KG1 (cell line): Measurements from ENCODE around the gene THBD.
A peak's percentile ranks its signal among the peaks of the same experiment; 100 is the strongest.

ENCODE experiments used
- DNase-seq: peaks from one replicate; lab custom pipeline; 2025; lab: John Stamatoyannopoulos, UW

Gene THBD

GRCh38 chr20:23084282-23084844 lies 34.9 kb upstream of the THBD start:
- peak; percentile 8 for DNase-seq

DNA sequence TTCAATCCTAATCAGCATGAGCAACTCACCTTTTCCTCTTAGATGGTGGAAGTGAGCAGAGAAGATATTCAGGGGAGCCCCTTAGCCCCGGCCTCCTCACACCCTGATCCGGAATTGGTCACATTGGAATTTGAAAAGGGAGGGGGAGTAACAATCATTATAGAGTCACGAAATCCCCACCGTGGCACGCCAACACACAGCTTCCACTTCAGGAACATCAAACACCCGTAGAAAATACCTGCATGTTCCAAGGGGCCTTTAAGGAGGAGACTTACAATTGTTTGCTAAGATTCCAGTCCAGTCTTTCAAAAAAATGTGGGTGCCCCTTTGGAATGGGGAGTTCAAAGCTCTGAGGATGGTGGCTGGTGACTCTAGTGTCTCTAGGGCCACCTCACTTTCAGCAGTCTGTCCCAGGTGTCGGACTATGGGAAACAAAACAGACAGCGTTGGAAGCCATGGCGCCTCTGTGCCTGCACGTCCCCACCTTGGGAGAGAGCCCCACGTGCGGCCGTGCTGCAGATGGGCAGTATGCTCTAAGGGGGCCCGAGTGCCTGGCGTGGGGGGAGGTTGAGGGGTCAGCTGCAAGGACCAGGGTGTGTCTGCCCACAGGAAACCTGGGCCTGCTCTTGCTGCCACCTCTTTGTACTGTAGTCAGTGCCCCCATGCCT lies 34.2 kb upstream of the THBD start:
- no peak for DNase-seq

DNA sequence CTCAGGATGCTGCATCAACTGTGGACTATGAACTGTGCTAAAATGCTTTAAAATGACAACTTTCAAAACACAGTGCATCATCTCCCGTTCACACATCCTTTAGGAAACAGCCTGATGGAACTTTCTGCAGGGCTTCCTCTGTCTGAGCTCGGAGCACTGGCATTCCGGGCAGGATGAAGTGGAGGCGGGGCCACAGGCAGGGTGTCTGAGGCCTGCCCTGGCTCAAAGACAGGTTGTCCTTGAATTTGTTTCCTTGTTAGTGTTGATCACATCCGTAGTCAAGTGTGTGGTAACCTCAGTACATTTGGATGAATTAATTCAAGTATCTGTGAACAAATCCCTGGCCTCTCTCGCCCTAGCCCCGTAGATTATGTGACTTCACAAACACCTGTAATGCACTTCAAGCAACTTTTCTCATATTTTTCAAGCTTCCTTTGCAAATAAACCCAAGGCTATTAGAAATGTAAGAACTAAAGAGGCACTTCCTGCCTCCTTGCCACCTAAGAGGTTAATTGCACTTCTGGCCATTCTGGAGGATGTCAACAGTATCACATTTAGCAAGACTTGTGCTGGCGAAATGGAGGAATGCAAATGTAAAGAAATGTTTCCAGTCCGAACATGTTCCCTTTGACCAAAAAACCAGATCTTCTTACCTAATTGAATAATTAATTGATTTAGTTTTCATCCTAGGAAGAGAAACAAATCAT lies 33.5 kb upstream of the THBD start:
- DNase-seq, result no peak

GRCh38 chr20:23081263-23081819 lies 31.9 kb upstream of the THBD start:
- no peak for DNase-seq

DNA sequence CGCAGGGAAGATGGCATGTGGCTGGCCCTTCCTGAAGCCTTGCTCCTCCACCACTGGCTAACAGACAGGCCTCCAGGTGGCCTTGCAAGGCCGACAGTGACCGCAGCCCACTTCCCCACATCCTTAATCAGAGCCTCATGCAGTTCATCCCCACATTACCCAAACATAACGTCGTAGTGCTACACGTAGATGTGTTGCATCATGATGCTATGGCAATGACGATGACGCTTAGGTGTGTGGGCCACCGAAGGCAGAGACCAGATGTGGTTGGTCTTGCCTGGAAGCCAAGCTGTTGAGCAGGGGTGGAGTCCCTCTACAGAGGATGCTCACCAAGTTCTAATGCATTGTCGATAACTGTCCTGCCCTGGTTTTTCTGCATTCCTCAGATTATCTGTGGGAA lies 31.0 kb upstream of the THBD start:
- DNase-seq, result no peak

DNA sequence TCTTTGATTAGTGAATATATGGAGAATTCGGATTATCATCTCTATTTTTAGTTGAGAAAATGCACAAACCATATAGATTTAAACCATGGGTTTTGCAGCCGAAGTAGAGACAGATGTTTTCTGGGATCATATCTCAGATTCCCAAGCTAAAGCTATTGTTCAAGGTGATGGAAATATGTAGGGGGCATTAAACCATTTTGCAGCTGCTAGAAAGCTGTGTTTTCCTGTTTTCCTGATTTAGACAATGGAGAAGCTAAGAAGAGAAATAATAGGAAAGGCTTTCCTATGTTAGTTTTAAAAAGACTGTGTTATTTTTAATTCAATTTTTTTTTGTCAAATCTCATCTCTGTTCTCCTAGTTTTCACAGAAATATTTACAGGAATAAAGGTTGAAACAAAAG lies 30.5 kb upstream of the THBD start:
- DNase-seq, result no peak

- no peak for DNase-seq
Observed at GRCh38 chr20:23079016-23079351, 29.5 kb upstream of the THBD start.

GRCh38 chr20:23078351-23079015 lies 29.0 kb upstream of the THBD start:
- no peak for DNase-seq

GRCh38 chr20:23077277-23077676 lies 27.8 kb upstream of the THBD start:
- DNase-seq, result no peak

DNA sequence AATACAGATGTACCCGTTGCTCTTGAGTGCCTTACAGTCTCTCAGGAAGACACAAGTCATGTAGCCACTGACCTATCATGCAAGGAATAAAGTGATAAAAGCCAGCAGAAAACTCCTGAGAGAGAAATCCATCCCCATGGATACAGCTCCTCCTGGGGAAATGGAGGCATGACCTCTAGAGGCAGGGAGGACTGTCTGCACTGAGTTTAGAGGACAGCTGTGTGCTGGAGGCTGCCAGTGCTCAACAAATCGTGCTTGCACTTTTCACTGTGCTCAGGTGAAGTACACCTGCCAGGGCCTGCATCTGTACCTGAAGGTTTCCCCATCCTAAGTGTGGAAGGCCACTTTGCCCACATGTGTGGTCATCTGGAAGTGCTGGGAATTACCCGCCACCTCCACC lies 24.6 kb upstream of the THBD start:
- no peak for DNase-seq

GRCh38 chr20:23072892-23073586 lies 23.6 kb upstream of the THBD start:
- no peak for DNase-seq

- DNase-seq, result no peak
Observed at GRCh38 chr20:23071996-23072395, 22.5 kb upstream of the THBD start.

GRCh38 chr20:23071398-23071797 lies 21.9 kb upstream of the THBD start:
- DNase-seq, result no peak

DNA sequence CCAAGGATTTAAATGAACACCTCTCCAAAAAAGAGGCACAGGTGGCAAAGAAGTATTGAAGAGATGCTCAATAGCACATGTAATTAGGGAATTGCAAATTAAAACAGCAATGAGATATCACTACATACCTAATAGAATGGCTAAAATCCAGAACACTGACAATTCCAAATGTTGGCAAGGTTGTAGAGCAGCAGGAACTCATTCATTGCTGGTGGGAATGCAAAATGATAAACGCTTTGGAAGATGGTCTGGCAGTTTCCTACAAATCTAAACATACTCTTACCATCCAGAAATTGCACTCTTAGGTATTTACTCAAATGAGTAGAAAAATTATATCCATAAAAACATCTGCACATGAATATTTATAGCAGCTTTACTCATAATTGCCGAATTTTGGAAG lies 19.6 kb upstream of the THBD start:
- DNase-seq, result no peak

GRCh38 chr20:23068283-23068682 lies 18.8 kb upstream of the THBD start:
- DNase-seq, result no peak

DNA sequence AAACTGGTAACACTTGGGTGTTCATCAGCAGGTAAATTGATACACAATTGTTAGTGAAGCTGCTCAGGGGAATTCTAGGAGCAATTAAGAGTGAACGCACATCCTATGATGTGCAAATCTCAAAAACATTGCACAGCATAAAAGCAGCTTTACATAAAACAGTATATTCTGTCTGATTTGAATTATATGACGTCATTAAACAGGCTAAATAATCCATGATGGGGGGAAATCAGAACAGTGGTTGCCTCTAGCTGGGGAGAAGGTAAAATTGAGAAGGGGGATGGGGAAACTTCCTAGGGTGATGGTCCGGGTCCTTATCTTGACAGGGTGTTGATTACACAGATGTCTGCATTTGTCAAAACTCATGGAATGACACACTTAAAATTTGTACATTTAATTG lies 17.3 kb upstream of the THBD start:
- DNase-seq, result no peak

DNA sequence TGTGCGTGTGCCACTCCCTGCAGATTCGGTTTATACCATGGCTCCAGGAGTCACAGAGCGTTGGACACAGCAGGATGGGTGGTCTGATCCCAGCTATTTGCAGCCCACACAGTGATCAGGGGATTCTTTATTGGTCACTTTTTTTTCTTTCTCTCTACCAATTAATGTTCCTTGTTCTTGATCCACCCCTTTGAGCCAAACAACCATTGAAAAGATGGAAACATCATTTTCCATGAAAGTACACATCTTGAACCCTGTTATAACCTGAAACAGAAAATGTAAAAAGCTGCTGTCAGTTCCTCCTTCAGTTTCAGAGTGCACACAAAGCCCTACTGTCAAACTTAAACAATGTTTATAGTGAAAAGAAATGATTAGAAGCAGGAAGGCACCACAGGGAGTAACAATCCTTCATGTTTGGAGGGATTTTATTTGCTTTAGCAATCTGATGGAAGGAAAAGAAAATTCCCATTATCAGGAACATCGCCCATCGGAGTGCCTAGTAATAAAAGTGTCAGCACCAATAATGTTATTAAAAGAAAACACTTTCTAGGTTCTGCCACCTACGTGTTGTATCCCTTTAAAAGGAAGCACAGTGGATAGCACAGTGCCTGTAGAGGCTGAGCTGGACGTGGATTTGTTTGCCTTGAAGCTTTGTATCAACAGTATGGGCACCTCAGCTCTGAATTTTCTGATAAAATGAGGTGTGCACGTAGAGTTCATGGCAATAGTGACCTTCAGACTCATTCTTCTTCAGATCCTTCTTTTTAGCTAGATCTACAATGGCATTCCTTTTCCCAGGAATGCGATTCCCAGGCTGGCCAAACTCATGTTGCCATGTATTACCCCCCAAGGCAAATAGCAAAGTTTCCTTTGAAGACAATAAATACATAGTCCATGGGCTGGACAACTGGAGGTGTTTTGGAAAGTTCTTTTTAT lies 16.1 kb upstream of the THBD start:
- DNase-seq, result no peak

- no peak for DNase-seq
Observed at GRCh38 chr20:23063581-23063980, 14.1 kb upstream of the THBD start.

DNA sequence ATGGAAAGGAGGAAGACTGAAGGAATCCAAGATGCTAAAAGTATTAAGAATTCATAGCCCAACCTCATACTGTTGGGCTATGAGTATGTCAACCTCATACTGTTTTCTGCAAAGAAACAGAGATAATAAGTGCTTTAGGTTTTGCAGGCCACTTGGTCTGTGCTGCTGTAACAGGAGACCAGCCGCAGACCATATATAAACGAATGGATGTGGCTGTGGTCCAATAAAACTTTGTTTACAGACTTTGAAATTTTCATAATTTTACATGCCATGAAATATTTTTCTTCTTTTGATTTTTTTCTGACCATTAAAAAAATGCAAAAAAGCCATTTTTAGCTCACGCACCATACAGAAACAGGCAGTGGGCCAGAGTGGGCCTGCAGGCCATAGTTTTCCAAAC lies 13.7 kb upstream of the THBD start:
- no peak for DNase-seq

DNA sequence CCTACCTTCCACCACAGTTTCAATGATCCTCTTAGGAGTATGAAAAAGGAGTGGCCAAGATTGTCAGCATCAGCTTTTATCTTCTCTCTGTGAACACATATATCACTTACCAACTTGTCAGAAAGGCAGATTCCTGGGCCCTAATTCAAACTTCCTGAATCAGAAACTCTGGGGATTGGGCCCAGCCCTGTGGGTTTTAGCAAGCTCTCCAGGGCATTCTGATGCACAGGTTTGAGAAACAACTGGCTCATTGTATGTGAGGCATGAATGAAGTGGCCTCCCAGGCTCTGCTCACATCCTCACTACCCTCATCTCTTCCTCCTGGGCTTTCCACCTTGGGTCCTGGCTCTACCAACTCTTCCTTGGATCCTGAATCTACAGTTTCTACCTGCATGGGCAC lies 13.2 kb upstream of the THBD start:
- DNase-seq, result no peak
